ENCODE data around the gene ZNF205. TPM values are rescaled to one million over a fixed set of nuclear protein-coding genes. Genes with fewer than 3 reads are reported as not detected.

Gene ZNF205
- total RNA-seq, 6 experiments from 2014 or later, result 4.0 to 8.4 (median 5.4) TPM

DNA sequence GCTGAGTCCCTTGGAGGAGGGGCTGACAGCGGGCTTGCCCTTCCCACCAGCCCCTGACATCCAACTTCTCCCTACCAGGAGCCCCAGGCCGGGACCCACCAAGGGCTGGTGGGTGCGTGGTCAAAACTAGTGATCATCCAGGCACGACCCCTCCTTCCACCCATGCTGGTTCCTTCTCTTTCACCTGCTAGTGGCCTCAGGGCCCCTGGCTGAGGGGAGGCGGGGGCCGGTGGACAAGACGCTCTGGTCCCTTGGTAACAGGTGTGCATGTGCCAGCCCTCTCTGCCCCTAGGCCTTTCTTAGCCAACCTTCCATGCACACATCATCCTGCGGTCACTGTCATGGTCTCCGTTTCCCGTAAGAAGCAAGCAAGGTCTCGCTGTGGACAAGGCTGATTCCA, 30.8 kb downstream of the ZNF205 start:
- DNase-seq, result peak in 1 of 3 donors; percentile 45
- intact Hi-C loops (cut with DNase I), result no loop called here

GRCh38 chr16:3143598-3144320, 31.4 kb downstream of the ZNF205 start:
- Histone ChIP-seq H3K4me1 (peaks cover 0 to 20% (median 7%) of the 10 kb centered on the region in 4 donors), H3K36me3 (peaks cover 0 to under 1% (median 0%) of the 10 kb centered on the region in 4 donors), H3K27me3 (no peaks in the 10 kb centered on the region), H3K4me3 (peak overlapping the region in 1 of 3 donors; percentile 14), H3K27ac (peak overlapping the region in 2 of 3 donors; percentile 92 to 98), H3K9me3 (no peaks in the 10 kb centered on the region)
- intact Hi-C loops (cut with DNase I), result no loop called here
- 24% methylated on average over 7 of the region's 23 CpGs for WGBS (ENCODE audit: insufficient coverage, low coverage, low lambda C conversion rate, missing lambda C conversion rate)
- DNase-seq, result peak; percentile 70 to 96 (median 93)
- ATAC-seq, result peak; percentile 87 to 93 (median 92)
- TF ChIP-seq, protein P1, sequence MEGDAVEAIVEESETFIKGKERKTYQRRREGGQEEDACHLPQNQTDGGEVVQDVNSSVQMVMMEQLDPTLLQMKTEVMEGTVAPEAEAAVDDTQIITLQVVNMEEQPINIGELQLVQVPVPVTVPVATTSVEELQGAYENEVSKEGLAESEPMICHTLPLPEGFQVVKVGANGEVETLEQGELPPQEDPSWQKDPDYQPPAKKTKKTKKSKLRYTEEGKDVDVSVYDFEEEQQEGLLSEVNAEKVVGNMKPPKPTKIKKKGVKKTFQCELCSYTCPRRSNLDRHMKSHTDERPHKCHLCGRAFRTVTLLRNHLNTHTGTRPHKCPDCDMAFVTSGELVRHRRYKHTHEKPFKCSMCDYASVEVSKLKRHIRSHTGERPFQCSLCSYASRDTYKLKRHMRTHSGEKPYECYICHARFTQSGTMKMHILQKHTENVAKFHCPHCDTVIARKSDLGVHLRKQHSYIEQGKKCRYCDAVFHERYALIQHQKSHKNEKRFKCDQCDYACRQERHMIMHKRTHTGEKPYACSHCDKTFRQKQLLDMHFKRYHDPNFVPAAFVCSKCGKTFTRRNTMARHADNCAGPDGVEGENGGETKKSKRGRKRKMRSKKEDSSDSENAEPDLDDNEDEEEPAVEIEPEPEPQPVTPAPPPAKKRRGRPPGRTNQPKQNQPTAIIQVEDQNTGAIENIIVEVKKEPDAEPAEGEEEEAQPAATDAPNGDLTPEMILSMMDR (IDR thresholded peaks at IDR 0.05), result no peak
- peak; percentile 36 for TF ChIP-seq POLR2A (IDR thresholded peaks at IDR 0.05)

More for the DNA sequence above, 30.8 kb downstream of the ZNF205 start:
- H3K27me3 ChIP-seq, result no peaks in the 10 kb centered on the region
- no CpG with 5 or more reads among the region's 11 CpGs for WGBS (ENCODE audit: insufficient coverage, low coverage, low lambda C conversion rate, missing lambda C conversion rate)
- H3K9me3 ChIP-seq, result no peaks in the 10 kb centered on the region
- H3K4me1 ChIP-seq, result peaks cover 0 to 20% (median 7%) of the 10 kb centered on the region in 4 donors
- no peak for ATAC-seq
- peak overlapping the region in 2 of 3 donors; percentile 92 to 98 for H3K27ac ChIP-seq
- H3K4me3 ChIP-seq, result no peak overlapping the region
- H3K36me3 ChIP-seq, result peaks cover 0 to 6% (median 0%) of the 10 kb centered on the region in 4 donors
- TF ChIP-seq POLR2A (IDR thresholded peaks at IDR 0.05), result no peak
- TF ChIP-seq, protein P1 (IDR thresholded peaks at IDR 0.05), result no peak

DNA sequence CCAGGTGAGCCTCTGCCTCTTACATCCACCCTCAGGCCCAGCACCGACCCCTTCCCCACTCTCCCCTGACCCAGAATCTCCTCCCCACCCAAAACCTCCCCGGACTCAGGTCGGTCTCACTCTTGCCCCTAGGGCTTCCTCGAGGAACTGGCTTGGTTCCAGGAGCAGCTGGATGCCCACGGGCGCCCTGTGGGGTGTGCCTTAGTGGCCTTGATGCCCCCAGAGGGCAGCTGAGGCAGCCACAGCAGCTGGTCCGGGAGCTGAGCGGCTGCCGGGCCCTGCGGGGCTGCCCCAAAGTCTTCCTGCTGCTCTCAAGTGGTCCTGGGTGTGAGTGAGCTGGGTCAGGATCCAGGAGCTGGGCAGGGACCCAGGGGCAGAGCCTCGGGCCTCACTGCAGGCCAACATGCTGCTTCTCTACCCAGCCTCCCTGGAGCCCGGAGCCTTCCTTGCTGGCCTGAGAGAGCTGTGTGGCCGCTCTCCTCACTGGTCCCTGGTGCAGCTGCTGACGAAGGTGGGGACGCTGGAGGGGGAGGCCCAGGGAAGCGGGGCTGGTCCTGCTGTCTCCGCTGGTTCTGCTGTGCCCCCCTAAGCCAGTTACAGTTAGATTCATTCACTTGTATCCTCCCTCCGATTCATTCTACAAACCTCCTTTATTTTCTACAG, 32.1 kb downstream of the ZNF205 start:
- no peak for TF ChIP-seq POLR2A (IDR thresholded peaks at IDR 0.05)
- TF ChIP-seq, protein P1 (IDR thresholded peaks at IDR 0.05), result no peak
- H3K4me3 ChIP-seq, result peak overlapping the region in 1 of 3 donors; percentile 14
- peaks cover 0 to 20% (median 7%) of the 10 kb centered on the region in 4 donors for H3K4me1 ChIP-seq
- WGBS (ENCODE audit: insufficient coverage, low coverage, low lambda C conversion rate, missing lambda C conversion rate), result 43% methylated on average over 2 of the region's 18 CpGs
- DNase-seq (no peak), ATAC-seq (no peak)
- H3K27me3 ChIP-seq, result no peaks in the 10 kb centered on the region
- intact Hi-C loops (cut with DNase I), result no loop called here
- no peaks in the 10 kb centered on the region for H3K36me3 ChIP-seq
- peak overlapping the region in 2 of 3 donors; percentile 92 to 98 for H3K27ac ChIP-seq
- no peaks in the 10 kb centered on the region for H3K9me3 ChIP-seq

DNA sequence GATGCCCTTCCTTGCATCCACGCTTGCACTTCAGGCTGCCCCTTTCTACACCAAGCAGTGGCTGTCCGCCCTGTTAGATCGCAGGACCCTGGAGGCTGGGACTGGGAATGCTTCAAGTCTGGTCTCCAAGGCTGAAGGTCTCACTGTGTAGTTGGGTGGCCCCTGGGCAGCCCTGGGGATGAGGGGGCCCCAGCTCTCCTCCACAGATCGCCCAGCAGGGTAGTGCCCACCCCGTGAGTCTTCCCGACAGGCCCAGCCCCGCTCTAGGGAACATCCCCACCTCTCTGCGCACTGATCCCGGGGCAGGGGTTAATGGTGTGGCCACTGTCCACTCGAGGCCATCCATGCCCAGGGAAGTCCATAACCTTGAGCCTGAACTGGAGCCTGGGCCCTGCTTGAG, 32.8 kb downstream of the ZNF205 start:
- ATAC-seq (no peak), DNase-seq (peak in 1 of 3 donors; percentile 43)
- WGBS (ENCODE audit: insufficient coverage, low coverage, low lambda C conversion rate, missing lambda C conversion rate), result 92% methylated on average over 4 of the region's 10 CpGs
- H3K27me3 ChIP-seq, result no peaks in the 10 kb centered on the region
- no peaks in the 10 kb centered on the region for H3K36me3 ChIP-seq
- TF ChIP-seq, protein P1 (IDR thresholded peaks at IDR 0.05), result no peak
- TF ChIP-seq POLR2A (IDR thresholded peaks at IDR 0.05), result no peak
- no peak overlapping the region for H3K4me3 ChIP-seq
- H3K9me3 ChIP-seq, result no peaks in the 10 kb centered on the region
- H3K27ac ChIP-seq, result no peak overlapping the region
- intact Hi-C loops (cut with DNase I), result no loop called here
- H3K4me1 ChIP-seq, result peaks cover 0 to 23% (median 7%) of the 10 kb centered on the region in 4 donors

All from right lobe of liver (tissue), 6 donors.